ENCODE measurements around the gene TXNL4A.
A peak's percentile ranks its signal among the peaks of the same experiment; 100 is the strongest.
"Not testable (repeated sequence)": the region's sequence is repeated elsewhere in the genome, so short reads cannot be mapped to it uniquely, and the experiment has no call there.

TXNL4A gene, protein sequence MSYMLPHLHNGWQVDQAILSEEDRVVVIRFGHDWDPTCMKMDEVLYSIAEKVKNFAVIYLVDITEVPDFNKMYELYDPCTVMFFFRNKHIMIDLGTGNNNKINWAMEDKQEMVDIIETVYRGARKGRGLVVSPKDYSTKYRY

DNA sequence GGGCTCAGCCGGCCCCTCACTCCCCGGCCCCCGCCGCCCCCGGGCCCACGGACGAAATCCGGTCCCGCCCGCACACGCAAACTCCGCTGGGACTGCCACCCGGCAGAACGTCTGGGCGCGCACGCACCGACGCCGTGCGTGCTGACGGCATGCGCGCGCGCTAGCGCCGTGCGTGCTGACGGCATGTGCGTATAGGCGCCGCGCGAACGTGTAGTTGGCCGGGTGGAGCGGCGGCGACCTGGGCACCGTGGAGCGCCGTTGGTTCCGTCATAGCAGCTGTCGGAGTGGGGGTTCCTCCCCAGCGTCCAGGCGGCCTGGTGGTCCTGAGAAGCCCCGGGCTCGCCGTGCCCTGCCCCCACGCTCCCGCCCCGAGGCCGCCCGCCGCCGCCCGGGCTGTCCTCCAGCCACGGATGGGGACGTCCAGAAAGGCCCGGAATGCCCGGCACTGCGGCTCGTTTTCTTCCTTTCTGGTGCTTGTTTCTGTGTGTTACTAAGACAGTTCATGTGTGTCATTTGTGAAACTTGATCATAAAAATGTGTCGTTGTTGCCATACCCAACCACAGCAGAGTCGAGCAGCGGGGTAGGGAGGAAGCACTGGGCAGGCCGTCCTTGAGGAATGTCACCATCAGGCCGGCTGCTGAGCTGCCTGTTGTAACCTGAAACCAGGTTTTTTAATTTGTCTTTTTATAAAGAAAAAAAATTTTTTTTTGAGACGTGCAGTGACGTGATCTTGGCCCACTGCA, at the start of gene TXNL4A:
Gene TXNL4A (minus strand): TSS at position 113 of the 744 bp plus-strand sequence. CDS start 171 bp downstream, outside the sequence.
- peak; percentile 94 for DNase-seq (ENCODE audit: low spot score)

DNA sequence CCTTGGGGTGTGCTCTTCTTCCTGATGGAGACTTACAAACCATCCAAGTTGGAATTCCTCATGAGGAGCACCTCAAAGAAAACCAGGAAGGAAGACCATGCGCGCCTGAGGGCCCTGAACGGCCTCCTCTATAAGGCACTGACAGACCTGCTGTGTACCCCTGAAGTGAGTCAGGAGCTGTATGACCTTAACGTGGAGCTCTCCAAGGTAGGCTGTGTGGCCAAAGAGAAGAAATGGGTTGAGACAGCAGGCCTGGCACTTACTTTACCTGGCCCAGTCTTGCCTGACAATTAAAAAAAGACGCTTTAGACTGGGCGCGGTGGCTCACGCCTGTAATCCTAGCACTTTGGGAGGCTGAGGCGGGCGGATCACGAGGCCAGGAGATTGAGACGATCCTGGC, 48.9 kb upstream of the TXNL4A start:
- no peak for DNase-seq (ENCODE audit: low spot score)

DNA sequence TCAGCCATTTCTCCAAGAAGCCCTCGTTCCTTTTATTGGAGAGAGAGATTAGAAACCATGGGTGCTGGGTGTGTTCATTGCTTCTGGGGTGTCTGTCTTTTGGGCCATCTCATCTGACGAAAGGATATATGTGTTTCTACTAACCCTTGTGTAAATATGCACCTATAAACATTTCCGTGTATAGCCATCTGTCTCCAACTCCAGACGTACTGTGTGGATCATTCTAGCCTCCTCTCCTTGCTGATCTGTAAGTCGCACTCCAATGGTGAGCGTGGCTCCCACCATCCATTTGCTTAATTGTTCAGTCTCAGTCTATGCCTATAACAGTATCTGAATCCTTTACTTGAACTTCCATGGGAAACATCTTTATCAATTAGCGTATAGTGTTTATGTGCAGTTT, 47.6 kb upstream of the TXNL4A start:
- DNase-seq (ENCODE audit: low spot score) = no peak

DNA sequence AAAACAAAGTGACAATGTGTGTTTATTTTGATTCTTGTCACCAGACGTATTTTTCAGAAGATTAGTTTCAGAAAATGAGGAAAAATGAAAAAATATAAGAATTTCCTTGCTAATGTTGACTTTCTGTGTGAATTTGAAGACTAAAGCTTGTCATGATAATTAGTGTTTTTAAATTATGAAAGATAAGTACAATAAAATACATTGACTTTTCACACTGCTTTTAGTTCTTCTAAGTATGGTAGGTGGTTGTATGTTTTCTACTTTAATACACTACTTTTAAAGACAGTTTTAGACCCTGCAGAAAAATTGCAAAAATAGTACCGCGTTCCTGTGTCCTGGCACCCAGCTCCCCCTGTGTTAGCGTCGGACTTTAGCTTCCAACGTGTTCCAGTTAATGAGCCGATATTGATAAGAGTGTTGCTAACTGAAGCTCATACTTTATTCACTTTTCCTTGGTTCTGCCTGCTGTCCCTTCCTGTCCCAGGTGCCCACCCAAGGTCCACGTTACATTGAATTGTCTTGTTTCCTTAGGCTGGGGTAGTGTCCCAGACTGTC, 46.6 kb upstream of the TXNL4A start:
- peak; percentile 19 for DNase-seq (ENCODE audit: low spot score)

DNA sequence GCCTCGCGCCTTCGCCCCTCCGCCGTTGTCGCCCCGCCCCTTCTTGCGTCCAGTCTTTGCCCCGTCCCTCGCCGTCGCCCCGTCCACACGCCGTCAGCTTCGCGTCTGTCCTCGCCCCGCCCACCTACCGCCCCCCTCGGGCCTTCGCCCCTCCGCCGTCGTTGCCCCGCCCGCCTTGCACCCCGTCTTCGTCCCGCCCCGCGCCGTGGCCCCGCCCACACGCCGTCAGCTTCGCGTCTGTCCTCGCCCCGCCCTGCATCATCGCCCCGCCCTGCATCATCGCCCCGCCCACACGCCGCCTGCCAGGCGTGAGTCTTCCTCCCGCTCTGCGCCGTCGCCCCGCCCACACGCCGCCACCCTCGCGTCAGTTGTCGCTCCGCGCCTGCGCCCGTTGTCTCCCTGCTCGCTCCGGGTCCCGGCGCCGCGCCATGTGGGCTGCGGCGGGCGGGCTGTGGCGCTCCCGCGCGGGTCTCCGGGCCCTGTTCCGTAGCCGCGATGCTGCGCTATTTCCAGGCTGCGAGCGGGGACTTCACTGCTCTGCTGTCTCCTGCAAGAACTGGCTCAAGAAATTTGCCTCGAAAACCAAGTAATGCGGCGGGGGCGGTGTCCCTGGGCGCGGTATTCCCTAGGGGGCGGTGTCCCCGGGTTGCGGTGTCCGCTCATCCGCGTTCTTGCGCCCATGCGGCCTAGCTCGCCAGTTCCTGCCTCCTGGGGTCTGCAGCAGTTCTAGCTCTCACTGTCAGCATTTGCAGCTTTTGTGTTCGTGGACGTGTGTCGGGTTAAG, 45.9 kb upstream of the TXNL4A start, which contains the start of gene RBFA:
Gene RBFA (plus strand): TSS at position 367 of the 784 bp plus-strand sequence. CDS start 62 bp downstream, at position 429.
- peak; percentile 100 for DNase-seq (ENCODE audit: low spot score)

DNA sequence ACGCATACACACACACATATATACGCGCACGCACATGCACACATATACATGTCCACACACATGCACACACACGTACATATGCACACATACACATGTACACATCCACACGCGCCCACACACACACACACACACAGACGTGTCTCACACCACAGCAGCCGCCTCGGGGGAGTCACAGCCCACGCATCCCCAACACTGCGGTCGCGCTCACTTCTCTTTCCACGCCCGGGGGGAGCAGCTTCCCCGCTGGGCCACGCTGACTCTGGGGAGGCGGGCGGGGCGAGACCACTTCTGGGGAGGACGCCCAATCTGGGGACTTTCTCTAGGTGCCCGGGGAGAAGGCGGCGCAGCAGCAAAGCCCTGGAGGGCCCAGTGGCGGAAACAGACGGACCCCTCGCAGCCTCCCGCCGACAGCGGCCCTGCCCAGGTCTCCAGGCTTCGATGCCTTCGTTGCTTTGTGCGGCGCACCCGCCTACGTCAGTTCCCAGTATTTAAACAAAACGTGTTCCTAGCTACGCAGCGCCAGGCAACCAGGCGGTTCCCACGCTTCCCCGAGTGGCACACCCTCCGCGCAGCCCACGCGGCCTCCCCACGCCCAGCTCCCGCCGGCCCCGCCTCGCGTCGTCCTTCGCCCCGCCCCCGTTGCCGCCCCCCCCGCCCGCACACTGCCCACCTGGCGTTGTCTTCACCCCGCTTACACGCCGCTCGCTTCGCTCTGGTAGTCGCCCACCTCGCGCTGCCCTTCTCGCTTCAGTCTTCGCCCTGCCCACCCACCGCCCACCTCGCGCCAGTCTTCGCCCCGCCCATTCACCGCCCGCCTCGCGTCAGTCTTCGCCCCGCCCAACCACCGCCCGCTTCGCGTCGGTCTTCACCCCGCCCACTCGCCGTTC, 45.1 kb upstream of the TXNL4A start:
- no peak for DNase-seq (ENCODE audit: low spot score)

DNA sequence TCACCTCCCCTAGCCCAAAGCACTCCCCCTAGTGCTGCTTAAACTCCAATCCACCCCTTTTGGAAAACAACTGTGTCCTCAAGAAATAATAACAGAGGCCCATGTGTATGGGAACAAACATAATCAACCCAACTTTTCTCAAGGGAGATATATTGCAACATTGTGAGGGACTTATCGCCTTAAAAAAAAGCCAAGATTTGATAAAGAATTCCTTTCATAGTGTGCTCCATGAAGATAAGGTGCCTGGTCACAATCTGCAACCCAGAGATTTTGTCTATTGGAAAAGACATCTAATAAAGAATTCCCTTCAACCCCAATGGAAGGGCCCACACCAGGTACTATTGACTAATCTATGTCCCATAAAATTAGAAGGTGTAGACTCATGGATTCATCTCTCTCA, 41.3 kb upstream of the TXNL4A start:
- DNase-seq (ENCODE audit: low spot score) = no peak

DNA sequence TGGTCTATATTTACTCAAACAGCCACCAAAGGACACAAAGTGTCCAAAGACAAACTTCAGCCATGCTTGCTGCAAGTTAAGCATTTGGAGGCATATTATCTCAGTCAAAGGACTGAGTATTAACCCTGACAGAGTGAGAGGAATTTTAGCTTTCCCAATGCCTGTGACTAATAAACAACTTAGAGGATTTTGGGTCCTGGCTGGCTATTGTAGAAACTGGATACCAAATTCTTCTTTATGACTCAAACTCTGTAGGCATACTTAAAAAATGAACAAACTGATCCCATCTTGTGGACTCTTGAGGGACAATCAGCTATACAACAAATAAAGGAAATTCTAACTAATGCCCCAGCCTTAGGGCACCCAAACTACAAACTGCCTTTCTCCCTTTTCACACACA, 39.4 kb upstream of the TXNL4A start:
- DNase-seq (ENCODE audit: low spot score) = peak; percentile 44

DNA sequence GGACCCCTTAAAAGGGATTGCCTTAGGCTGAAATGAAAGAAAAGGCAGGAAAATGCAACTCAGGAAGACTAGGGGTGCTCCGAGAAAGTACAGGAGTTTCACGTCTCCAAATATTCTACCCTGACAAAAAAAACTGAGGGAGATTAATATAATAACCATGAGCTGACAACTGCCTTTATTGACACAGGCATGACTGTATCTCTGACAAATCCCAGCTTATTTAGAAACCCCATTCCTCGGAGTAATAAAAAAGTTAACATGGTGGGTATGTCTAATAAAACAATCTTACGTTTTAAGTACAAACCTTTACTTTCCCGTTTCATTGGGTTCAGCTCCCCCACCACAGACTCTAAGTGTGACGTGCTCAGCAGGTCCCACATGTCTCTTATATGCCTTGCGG, 38.0 kb upstream of the TXNL4A start:
- no peak for DNase-seq (ENCODE audit: low spot score)

DNA sequence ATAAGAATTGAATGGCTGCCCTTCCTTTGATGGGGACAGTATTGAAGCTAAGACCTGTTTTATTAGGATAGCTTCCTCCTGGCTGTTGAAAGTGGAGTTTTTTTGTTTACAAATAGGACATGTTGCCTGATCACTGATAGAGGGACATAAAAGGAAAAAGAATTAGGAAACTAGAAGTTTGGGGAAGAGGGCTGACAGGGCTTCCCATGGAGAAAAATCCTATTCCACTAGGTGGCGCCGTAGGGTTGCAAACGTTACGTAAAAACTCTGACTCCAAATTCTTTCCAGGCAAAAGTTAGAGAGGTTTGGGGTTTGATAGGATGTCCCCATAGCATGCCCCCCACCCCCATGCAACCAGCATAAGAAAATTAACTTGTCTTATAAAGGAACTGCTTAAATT, 34.8 kb upstream of the TXNL4A start:
- DNase-seq (ENCODE audit: low spot score) = no peak

DNA sequence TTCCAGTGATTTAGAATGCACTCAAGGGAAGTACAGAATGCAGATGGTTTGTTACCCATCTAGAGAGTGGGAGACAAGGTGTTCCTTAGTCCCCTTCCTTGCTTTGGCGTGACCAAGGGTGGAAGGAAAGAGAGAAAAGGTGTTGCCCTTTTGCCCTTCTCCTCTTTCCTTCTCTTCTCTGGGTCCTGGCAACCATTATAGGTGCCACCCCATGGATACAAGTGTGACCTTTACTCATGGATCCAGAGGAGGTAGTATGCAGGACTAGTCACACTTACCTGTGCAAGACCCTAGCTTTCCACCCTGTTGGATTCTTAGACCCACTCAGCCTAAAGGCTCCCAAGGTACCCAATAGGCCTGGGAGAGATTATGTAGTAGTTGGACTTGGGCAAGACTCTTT, 34.2 kb upstream of the TXNL4A start:
- no peak for DNase-seq (ENCODE audit: low spot score)

DNA sequence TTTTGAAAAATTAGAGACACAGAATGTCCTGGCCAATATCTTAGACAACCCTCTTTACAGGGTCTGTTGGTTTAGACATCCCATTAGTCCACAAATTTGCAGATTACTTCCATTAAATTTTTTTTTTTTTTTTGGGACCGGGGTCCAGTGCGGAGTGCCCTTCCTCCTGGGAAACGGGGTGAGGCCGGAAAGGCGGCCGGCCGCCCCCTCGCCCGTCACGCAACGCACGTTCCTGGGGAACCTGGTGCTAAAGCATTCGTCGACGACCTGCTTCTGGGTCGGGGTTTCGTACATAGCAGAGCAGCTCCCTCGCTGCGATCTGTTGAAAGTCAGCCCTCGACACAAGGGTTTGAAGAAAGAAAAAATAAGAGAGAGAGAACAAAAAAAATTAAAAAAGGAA, 24.4 kb upstream of the TXNL4A start:
- no peak for DNase-seq (ENCODE audit: low spot score)

DNA sequence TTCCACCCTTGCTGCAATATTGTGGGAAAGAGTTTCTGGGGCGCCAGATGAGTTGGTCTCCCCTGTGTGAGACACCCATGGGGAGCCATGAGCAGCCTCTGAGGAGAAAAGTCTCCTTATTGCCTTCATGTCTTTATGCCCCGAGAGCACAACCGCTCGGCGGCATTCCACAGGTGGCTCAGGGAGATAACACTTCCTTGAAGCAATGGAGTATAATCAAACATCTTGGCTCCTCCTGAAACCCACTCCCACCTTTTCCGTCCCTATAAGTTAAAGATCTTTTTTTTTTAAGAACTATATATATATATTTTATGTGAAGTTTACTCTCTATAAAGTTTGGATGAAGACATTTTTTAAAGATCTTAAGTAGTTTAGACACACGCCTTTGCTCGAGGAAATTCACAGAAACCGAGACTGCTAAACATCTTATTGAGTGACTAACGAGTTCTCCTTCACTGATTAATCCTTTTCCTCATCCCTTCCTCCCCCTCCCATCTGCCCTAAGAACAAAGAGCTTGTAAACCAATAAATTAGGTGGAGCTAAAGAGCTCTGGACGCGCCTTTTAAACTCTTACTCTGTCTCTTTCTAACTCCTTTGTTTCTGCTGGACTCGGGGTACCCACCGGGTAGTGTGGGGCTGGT, 23.3 kb upstream of the TXNL4A start:
- DNase-seq (ENCODE audit: low spot score) = not testable (repeated sequence)

DNA sequence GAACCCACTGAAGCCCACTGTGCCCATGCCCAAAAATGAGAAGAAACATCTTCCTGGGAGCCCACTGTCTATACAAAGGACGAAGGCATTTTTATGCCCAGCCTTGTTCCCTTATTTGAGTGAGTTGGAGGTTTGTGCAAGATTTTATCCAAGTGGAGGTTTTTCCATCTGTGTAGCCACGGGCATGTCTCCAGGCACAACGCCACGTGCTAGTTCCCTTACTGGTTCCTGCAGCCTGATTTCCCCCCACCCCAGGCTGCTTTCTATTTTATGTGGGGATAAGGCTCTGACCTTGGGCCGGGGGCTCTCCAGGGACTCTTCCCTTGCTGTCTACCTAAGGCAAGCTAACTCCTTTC, 22.2 kb upstream of the TXNL4A start:
- peak; percentile 54 for DNase-seq (ENCODE audit: low spot score)

DNA sequence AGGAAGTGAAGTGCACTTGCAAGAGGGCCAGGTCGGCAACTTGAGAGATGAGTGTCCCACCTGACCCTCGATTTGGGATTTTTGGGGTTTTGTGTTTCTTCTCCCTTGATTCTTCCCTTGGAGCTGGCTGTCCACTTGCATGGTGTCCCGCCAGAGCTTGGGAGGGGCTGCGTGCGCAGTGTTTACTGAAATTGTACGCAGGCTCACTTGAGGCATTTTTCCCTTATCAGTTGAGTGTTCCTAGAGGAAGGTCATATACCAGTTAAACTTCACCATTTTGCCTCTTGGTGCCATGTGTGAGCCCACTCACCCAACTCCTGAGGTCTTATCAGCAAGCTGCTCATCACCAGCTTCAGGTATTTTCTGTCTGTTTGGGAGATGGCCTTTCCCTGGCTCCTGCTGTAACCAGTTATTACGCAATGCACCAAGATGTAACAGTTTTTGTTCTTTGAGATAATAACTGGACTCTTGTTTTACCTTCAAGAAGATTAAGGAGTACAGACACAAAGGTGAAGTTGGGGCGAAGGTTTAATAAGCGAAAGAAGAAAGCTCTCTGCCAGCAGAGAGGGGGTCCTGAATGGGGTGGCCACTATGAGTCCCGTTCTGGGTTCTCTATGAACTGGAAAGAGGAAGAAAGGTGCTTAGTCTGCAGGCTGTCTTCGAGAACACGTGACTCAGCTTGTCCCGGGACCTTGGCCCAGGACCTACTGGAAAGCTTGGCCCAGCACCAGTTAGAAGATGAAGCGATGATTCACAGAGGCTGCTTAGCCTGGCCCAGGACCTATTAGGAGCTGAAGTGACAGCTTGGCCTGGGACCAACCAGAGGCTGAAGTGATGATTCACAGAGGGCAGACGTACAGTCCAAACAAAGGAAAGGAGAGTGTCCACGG, 21.5 kb upstream of the TXNL4A start:
- peak; percentile 93 for DNase-seq (ENCODE audit: low spot score)

DNA sequence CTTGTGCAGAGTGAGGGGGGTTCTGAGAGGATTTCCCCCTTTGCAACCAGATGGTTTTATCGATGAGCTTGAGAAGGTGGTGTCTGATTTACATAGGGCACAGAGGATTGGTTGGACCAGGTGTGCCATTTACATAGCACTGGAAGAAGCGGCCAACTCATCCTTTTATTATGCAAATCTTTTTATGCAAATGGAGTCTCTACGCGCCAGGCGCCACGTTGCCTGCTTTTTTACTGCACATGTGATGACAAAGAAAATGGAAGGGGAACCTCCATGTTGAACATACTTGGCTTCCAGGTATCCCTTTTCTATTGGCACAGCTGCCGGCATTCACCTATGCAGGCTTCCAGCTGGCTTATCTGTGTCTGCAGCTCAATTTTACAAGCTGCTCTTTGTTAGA, 18.4 kb upstream of the TXNL4A start:
- DNase-seq (ENCODE audit: low spot score) = no peak

DNA sequence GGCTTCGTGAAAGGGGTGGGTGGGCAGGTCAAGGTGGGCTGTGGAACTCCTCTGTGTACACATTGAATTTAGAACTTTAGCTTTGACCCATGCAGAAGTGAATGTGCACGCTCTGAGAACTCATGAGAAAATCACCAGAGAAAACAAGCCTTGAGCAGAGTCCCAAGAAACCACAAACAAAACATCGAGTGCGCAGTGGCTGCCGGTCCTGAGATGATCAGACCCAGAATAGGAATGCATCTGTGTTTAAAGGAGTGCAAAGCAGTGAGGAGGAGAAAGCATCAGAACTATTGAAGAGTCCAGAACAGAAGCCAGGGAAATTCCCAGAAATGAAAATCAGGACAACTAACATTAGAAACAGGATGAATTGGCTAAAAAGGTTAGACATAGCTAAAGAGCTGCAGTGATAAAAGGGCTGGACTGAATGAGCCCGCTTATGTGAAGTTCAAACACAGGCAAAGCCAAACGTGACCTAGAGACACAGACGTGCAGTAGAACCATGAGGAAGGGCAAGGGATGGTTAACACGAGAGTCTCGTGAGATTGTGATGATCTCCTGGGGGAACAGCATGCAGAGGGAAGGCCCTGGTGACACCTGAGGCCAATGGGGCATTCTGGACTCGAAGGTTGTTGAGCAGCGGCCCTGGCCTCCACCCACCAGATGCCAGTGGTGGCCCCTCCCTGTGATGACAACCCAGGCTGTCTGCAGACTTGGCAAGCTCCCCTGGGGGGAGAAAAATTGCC, 16.4 kb upstream of the TXNL4A start:
- no peak for DNase-seq (ENCODE audit: low spot score)

DNA sequence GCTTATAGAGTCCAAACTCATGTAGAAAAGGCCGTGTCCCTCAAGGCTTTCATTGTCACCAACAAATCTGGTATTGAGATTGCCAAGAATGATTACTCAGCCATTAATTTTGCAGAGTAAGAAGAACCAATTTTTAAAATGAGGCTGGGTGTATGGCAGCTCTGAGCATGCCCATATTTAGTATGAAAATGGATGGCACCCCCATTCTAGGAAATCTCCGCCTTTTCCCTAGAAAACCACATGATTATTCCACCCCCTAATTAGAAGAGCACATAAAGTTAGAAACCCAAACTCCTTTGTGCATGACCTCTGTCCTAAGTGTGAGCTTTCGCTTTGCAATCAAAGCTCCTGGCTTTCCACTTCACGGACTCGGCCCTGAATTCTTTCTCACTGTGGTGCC, 14.1 kb upstream of the TXNL4A start:
- DNase-seq (ENCODE audit: low spot score) = no peak

DNA sequence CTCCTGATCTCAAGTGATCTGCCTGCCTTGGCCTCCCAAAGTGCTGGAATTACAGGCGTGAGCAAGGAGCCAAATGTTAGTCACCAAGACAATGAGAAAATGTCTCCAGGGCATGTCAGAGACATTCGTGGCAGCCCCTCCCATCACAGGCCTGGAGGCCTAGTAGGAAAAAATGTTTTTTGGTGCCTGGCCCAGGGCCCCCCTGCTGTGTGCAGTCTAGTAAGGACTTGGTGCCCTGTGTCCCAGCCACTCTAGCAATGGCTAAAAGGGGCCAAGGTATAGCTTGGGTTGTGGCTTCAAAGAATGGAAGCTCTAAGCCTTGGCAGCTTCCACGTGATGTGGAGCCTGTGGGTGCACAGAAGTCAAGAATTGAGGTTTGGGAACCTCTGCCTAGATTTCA, 12.5 kb upstream of the TXNL4A start:
- no peak for DNase-seq (ENCODE audit: low spot score)

DNA sequence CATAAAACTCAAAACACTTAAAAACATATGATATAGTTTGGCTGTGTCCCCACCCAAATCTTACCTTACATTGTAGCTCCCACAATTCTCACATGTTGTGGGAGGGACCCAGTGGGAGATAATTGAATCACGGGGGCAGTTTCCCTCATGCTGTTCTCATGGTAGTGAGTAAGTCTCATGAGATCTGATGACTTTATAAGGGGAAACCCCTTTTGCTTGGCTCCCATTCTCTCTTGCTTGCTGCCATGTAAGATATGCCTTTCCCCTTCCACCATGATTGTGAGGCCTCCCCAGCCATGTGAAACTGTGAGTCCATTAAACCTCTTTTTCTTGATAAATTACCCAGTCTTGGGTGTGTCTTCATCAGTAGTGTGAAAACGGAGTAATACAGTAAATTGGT, 11.3 kb upstream of the TXNL4A start:
- not testable (repeated sequence) for DNase-seq (ENCODE audit: low spot score)
